H9 (cell line): ENCODE measurements around the gene GFM1. TPM values are rescaled to one million over a fixed set of nuclear protein-coding genes. Genes with fewer than 3 reads are reported as not detected.

Experiments
- DNase-seq: peaks from one replicate; pipeline ENCODE4 v3.0.0-alpha.2; 2017
- H2AFZ ChIP-seq: one replicate; pipeline ENCODE4 v1.6.1; 2013; ENCODE audit warnings: mild to moderate bottlenecking, low read length, control low read depth, moderate library complexity
- H2AK5ac ChIP-seq: 2 replicates; pipeline ENCODE4 v1.6.1; 2013; ENCODE audit warnings: low read length, control low read depth, mixed read lengths; ENCODE audit not compliant: insufficient read length
- H2BK120ac ChIP-seq: one replicate; pipeline ENCODE4 v1.6.1; 2013; ENCODE audit warnings: low read depth, mild to moderate bottlenecking, low read length, control low read depth, inconsistent platforms; ENCODE audit not compliant: poor library complexity, severe bottlenecking
- H2BK12ac ChIP-seq: 2 replicates; pipeline ENCODE4 v1.6.1; 2013; ENCODE audit warnings: low read length, control low read depth, mixed read lengths, low read depth; ENCODE audit not compliant: insufficient read length
- H2BK15ac ChIP-seq: 2 replicates; pipeline ENCODE4 v1.6.1; 2013; ENCODE audit warnings: low read depth, low read length, control low read depth
- H2BK20ac ChIP-seq: one replicate; pipeline ENCODE4 v1.6.1; 2013; ENCODE audit warnings: low read depth, mild to moderate bottlenecking, low read length, control low read depth, inconsistent platforms; ENCODE audit not compliant: poor library complexity, severe bottlenecking
- H2BK5ac ChIP-seq: 2 replicates; pipeline ENCODE4 v1.6.1; 2013; ENCODE audit warnings: low read length, control low read depth, mixed read lengths; ENCODE audit not compliant: insufficient read length
- H3K14ac ChIP-seq: 2 replicates; pipeline ENCODE4 v1.6.1; 2013; ENCODE audit warnings: low read length, control low read depth; ENCODE audit not compliant: insufficient read depth
- H3K18ac ChIP-seq: 2 replicates; pipeline ENCODE4 v1.6.1; 2013; ENCODE audit warnings: low read depth, mild to moderate bottlenecking, mixed read lengths, low read length, control low read depth; ENCODE audit not compliant: insufficient read length
- H3K23ac ChIP-seq: 2 replicates; pipeline ENCODE4 v1.6.1; 2013; ENCODE audit warnings: low read length, control low read depth, mixed read lengths, low read depth; ENCODE audit not compliant: insufficient read length
- H3K23me2 ChIP-seq: 2 replicates; pipeline ENCODE4 v1.6.1; 2013; ENCODE audit warnings: low read depth, mild to moderate bottlenecking, mixed read lengths, low read length, control low read depth; ENCODE audit not compliant: insufficient read length, poor library complexity, severe bottlenecking
- H3K27ac ChIP-seq: 2 replicates; pipeline ENCODE4 v1.5.1; 2013; ENCODE audit warnings: low read length, control low read depth, mixed read lengths, low read depth; ENCODE audit not compliant: insufficient read length
- H3K27me3 ChIP-seq: 2 replicates; pipeline ENCODE4 v1.6.1; 2013; ENCODE audit warnings: low read length, control low read depth, inconsistent platforms; ENCODE audit not compliant: insufficient read depth
- H3K4ac ChIP-seq: 2 replicates; pipeline ENCODE4 v1.6.1; 2013; ENCODE audit warnings: low read depth, mild to moderate bottlenecking, control low read depth, inconsistent platforms, low read length, moderate library complexity
- H3K4me1 ChIP-seq: 2 replicates; pipeline ENCODE4 v1.6.1; 2013; ENCODE audit warnings: low read length, control low read depth, inconsistent platforms; ENCODE audit not compliant: insufficient read depth
- H3K4me2 ChIP-seq: 2 replicates; pipeline ENCODE4 v1.6.1; 2013; ENCODE audit warnings: low read length, control low read depth, mixed read lengths; ENCODE audit not compliant: insufficient read length, insufficient read depth
- H3K56ac ChIP-seq: 2 replicates; pipeline ENCODE4 v1.6.1; 2013; ENCODE audit warnings: low read depth, mild to moderate bottlenecking, mixed read lengths, low read length, control low read depth; ENCODE audit not compliant: insufficient read length
- H3K79me1 ChIP-seq: 2 replicates; pipeline ENCODE4 v1.6.1; 2013; ENCODE audit warnings: low read depth, mild to moderate bottlenecking, moderate library complexity, low read length, control low read depth, inconsistent platforms; ENCODE audit not compliant: insufficient read depth, poor library complexity, severe bottlenecking
- H3K79me2 ChIP-seq: 2 replicates; pipeline ENCODE4 v1.6.1; 2013; ENCODE audit warnings: low read length, control low read depth, inconsistent platforms; ENCODE audit not compliant: insufficient read depth
- H3K9ac ChIP-seq: 2 replicates; pipeline ENCODE4 v1.6.1; 2013; ENCODE audit warnings: low read length, control low read depth, mixed read lengths; ENCODE audit not compliant: insufficient read length; ENCODE audit errors: extremely low read depth
- H3K9me3 ChIP-seq: one replicate; pipeline ENCODE4 v1.6.1; 2013; ENCODE audit warnings: low read depth, low read length, inconsistent platforms; ENCODE audit not compliant: control insufficient read depth
- H3T11ph ChIP-seq: one replicate; pipeline ENCODE4 v1.6.1; 2013; ENCODE audit warnings: mild to moderate bottlenecking, low read length, control low read depth, inconsistent platforms
- H4K20me1 ChIP-seq: one replicate; pipeline ENCODE4 v1.6.1; 2013; ENCODE audit not compliant: control insufficient read depth, insufficient read length, insufficient read depth
- H4K5ac ChIP-seq: 2 replicates; pipeline ENCODE4 v1.6.1; 2013; ENCODE audit warnings: low read depth, mild to moderate bottlenecking, mixed read lengths, low read length, control low read depth; ENCODE audit not compliant: insufficient read length
- H4K8ac ChIP-seq: replicated peaks from 2 replicates; pipeline ENCODE4 v1.6.1; 2013; ENCODE audit warnings: low read length, control low read depth, mixed read lengths, low read depth; ENCODE audit not compliant: insufficient read length
- H4K91ac ChIP-seq: 2 replicates; pipeline ENCODE4 v1.6.1; 2013; ENCODE audit warnings: low read depth, mild to moderate bottlenecking, moderate library complexity, mixed read lengths, low read length, control low read depth; ENCODE audit not compliant: insufficient read length
- H3K27ac Mint-ChIP-seq, 3 experiments: 2 replicates in 2 of 3; 3 replicates in 1 of 3; pipeline ENCODE4 v1.8.0; 2020 to 2021; ENCODE audit warnings: mixed read lengths in 3 of 3, mild to moderate bottlenecking in 1 of 3, moderate library complexity in 1 of 3
- H3K27me3 Mint-ChIP-seq: 2 replicates; pipeline ENCODE4 v1.8.0; 2021; ENCODE audit warnings: low read depth, mild to moderate bottlenecking, moderate library complexity, mixed read lengths
- H3K36me3 Mint-ChIP-seq, 3 experiments: 2 replicates in 2 of 3; 3 replicates in 1 of 3; pipeline ENCODE4 v1.8.0; 2020 to 2021; ENCODE audit warnings: low read depth in 3 of 3, mixed read lengths in 3 of 3; ENCODE audit not compliant: insufficient read depth in 1 of 3
- H3K4me1 Mint-ChIP-seq, 2 experiments: 2 replicates each; pipeline ENCODE4 v1.8.0; 2020; ENCODE audit warnings: mixed read lengths in 2 of 2
- H3K4me3 Mint-ChIP-seq, 2 experiments: 2 replicates in 1 of 2; 3 replicates in 1 of 2; pipeline ENCODE4 v1.8.0; 2020 to 2021; ENCODE audit warnings: mild to moderate bottlenecking in 2 of 2, mixed read lengths in 2 of 2, moderate library complexity in 1 of 2
- H3K9me3 Mint-ChIP-seq, 2 experiments: 2 replicates in 1 of 2; 3 replicates in 1 of 2; pipeline ENCODE4 v1.8.0; 2020; ENCODE audit warnings: mild to moderate bottlenecking in 2 of 2, mixed read lengths in 2 of 2, moderate library complexity in 1 of 2
- WGBS: extraction: QIAGEN DNeasy Blood & Tissue Kit; methylation state at CpG from one replicate; pipeline ENCODE4 v1.1.7; 2013; ENCODE audit warnings: missing lambda C conversion rate, low lambda C conversion rate, mixed read lengths; ENCODE audit not compliant: insufficient read length; ENCODE audit errors: extremely low coverage; 5-methylcytosine and 5-hydroxymethylcytosine counted together
- total RNA-seq: library from RNA; stranded (reverse); gene quantifications from 2 replicates; pipeline ENCODE4 v1.2.1, GENCODE V29; 2021
- TF ChIP-seq, protein P1 (sequence below): fragments of 200-600 bp; sonication (generic); conservative IDR thresholded peaks from 3 replicates; pipeline ENCODE4 v1.8.0; 2021; ENCODE audit warnings: antibody characterized with exemption, mild to moderate bottlenecking

The GFM1 gene
- total RNA-seq, 1 experiment from 2014 or later, result 47.1 TPM

DNA sequence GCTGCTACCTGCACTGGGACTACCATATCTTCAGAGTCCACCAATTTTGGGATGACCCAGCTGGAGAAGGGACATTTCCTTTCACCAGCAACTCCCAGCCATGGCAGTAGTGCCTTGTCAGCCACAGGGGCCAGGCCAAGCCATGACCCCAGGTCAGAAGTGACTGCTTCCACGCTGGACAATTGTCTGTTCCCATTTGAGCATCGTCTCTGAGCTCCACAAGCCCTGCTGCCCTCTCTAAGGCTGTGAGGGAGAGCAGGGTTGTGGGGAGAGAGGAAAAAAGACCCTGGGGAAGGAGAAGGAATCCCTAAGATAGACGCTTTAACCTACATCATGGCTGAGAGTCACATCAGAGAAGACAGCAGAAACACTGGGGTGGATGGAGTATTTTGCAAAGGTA, 95.3 kb downstream of the GFM1 start:
- Mint-ChIP-seq H3K4me3 (no peak overlapping the region), H3K36me3 (peaks cover 0 to 15% (median 10%) of the 10 kb centered on the region in 3 experiments; a peak in 5 of 7 replicates), H3K4me1 (0 out of 4 replicates have a peak, but pooled peaks cover 0 to 3% of the 10 kb centered on the region in 2 experiments), H3K27ac (no peak overlapping the region), H3K9me3 (peaks cover 3 to 7% of the 10 kb centered on the region in 2 experiments; a peak in 3 of 5 replicates), H3K27me3 (no peaks in the 10 kb centered on the region)
- Histone ChIP-seq H3K79me2 (no peaks in the 10 kb centered on the region), H2AFZ (no peak overlapping the region), H3K9ac (no peak overlapping the region), H3T11ph (no peak overlapping the region), H4K91ac (no peak overlapping the region), H2AK5ac (no peak overlapping the region), H3K56ac (no peak overlapping the region), H2BK5ac (no peak overlapping the region), H3K4me2 (no peak overlapping the region), H2BK15ac (no peak overlapping the region), H2BK20ac (no peak overlapping the region), H2BK120ac (no peak overlapping the region), H3K4me1 (no peaks in the 10 kb centered on the region), H3K79me1 (no peaks in the 10 kb centered on the region), H3K9me3 (no peaks in the 10 kb centered on the region), H3K27me3 (no peaks in the 10 kb centered on the region), H3K23ac (no peak overlapping the region), H4K20me1 (no peaks in the 10 kb centered on the region), H4K8ac (no peak overlapping the region), H3K4ac (no peak overlapping the region), H3K27ac (no peak overlapping the region), H2BK12ac (no peak overlapping the region), H3K23me2 (no peaks in the 10 kb centered on the region), H3K14ac (no peak overlapping the region), H3K18ac (no peak overlapping the region), H4K5ac (no peak overlapping the region)
- WGBS, result no CpG with 5 or more reads among the region's 3 CpGs
- no peak for DNase-seq
- TF ChIP-seq, protein P1, sequence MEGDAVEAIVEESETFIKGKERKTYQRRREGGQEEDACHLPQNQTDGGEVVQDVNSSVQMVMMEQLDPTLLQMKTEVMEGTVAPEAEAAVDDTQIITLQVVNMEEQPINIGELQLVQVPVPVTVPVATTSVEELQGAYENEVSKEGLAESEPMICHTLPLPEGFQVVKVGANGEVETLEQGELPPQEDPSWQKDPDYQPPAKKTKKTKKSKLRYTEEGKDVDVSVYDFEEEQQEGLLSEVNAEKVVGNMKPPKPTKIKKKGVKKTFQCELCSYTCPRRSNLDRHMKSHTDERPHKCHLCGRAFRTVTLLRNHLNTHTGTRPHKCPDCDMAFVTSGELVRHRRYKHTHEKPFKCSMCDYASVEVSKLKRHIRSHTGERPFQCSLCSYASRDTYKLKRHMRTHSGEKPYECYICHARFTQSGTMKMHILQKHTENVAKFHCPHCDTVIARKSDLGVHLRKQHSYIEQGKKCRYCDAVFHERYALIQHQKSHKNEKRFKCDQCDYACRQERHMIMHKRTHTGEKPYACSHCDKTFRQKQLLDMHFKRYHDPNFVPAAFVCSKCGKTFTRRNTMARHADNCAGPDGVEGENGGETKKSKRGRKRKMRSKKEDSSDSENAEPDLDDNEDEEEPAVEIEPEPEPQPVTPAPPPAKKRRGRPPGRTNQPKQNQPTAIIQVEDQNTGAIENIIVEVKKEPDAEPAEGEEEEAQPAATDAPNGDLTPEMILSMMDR, result no peak

Other genes starting within 250 kb of the GFM1 start
- 20.4 and 22.1 TPM in 2 replicates for gene MLF1, start 73.3 kb upstream of the GFM1 start, total RNA-seq
- 6.7 and 7.7 TPM in 2 replicates for gene LXN, start 28.1 kb downstream of the GFM1 start, total RNA-seq
- 0.72 and 0.81 TPM in 2 replicates for gene RARRES1, start 87.9 kb downstream of the GFM1 start, total RNA-seq
- gene MFSD1, start 157.5 kb downstream of the GFM1 start, total RNA-seq, result 9.5 and 10.4 TPM in 2 replicates